Naive B cell (primary cell): Measurements from ENCODE around the gene CAND2. TPM values are rescaled to one million over a fixed set of nuclear protein-coding genes. Genes with fewer than 3 reads are reported as not detected.
"Not testable (repeated sequence)": the region's sequence is repeated elsewhere in the genome, so short reads cannot be mapped to it uniquely, and the experiment has no call there.

Source experiments
- ATAC-seq, 2 donors: fragments of 150-1000 bp; cut with Tn5 transposase; 2 replicates each; pipeline ENCODE4 v1.10.0; 2021; ENCODE audit warnings: low read depth in 2 of 2, mild to moderate bottlenecking in 2 of 2, moderate library complexity in 2 of 2
- DNase-seq: peaks from one replicate; pipeline ENCODE4 v3.0.0; 2022
- H3K27ac Mint-ChIP-seq, 6 donors: one replicate each; pipeline ENCODE4 v1.8.0; 2020 to 2022; ENCODE audit warnings: mild to moderate bottlenecking in 6 of 6, mixed read lengths in 6 of 6, moderate library complexity in 5 of 6, inconsistent platforms in 2 of 6
- H3K27me3 Mint-ChIP-seq, 3 donors: one replicate each; pipeline ENCODE4 v1.8.0; 2021 to 2022; ENCODE audit warnings: mixed read lengths in 3 of 3, mild to moderate bottlenecking in 1 of 3
- H3K36me3 Mint-ChIP-seq, 2 donors: one replicate each; pipeline ENCODE4 v1.8.0; 2020 to 2022; ENCODE audit warnings: mixed read lengths in 2 of 2, inconsistent platforms in 1 of 2, mild to moderate bottlenecking in 1 of 2
- H3K4me1 Mint-ChIP-seq, 3 donors: one replicate each; pipeline ENCODE4 v1.8.0; 2020 to 2022; ENCODE audit warnings: mixed read lengths in 3 of 3, inconsistent platforms in 1 of 3, mild to moderate bottlenecking in 1 of 3, moderate library complexity in 1 of 3
- H3K4me3 Mint-ChIP-seq, 8 donors: one replicate each; pipeline ENCODE4 v1.8.0; 2020 to 2022; ENCODE audit warnings: mild to moderate bottlenecking in 8 of 8, mixed read lengths in 8 of 8, moderate library complexity in 8 of 8, inconsistent platforms in 2 of 8
- H3K9me3 Mint-ChIP-seq, 7 donors: one replicate each; pipeline ENCODE4 v1.8.0; 2020 to 2022; ENCODE audit warnings: mixed read lengths in 7 of 7, mild to moderate bottlenecking in 5 of 7, inconsistent platforms in 2 of 7, moderate library complexity in 1 of 7
- polyA plus RNA-seq, 6 donors: library from polyadenylated mRNA; unstranded; fragments of 300-500 nt; fragmentation: Illumina TruSeq; gene quantifications; one replicate each; pipeline ENCODE4 v1.2.3, GENCODE V29; 2021; ENCODE audit warnings: low read depth in 6 of 6

CAND2 gene
- polyA plus RNA-seq, 6 donors from 2014 or later: 0.12 to 0.61 (median 0.49) TPM; not detected in 1

DNA sequence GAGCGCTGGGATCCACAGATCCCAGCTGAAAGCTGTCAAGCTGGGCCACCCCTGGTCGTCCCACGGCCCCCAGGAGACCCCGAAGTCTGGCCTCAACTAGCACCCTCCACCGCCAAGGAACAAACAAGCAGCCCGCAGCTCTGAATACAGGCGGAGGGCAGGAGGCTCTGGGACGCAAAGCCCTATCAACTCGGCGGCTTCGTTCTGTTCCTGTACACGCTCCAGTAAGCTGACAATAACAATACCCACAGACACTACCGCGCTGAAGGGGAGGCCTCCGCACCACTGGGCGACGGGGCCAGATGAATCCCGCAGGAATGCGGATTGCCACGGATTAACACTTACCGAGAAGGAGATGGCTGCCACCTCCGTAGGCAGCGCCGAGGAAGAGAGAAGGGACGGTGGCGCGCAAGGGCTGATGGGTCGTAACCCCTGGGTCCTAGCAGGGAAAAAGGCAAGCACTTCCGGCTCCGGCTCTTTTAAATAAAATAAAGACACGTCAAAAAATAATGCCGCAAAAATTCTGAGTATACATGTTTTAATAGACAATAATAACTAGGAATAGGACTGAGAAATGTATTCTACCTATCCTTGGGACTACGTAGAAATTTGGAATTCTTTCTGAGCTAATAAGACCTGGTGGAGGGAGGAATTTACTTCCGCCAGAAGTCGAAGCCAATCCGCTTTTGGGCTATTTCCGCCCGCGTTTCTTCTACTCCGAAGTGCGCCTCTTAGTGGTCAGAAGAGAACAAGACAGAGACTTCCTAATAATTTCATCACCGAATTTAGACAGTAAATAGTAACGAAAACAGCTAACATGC, 44.9 kb downstream of the CAND2 start, which contains the start of gene RPL32:
TSS of gene RPL32 (minus strand) at position 417 of the 821 bp plus-strand sequence. CDS start 1,328 bp downstream, outside the sequence.
- H3K36me3 Mint-ChIP-seq: peaks cover under 1 to 22% of the 10 kb centered on the region in 2 donors
- no peaks in the 10 kb centered on the region for H3K27me3 Mint-ChIP-seq
- peak; percentile 88 for DNase-seq
- H3K4me3 Mint-ChIP-seq: peak within 1 kb of the TSS; percentile 89 to 98 (median 97)
- peak within 1 kb of the TSS; percentile 99 to 100 (median 100) for H3K27ac Mint-ChIP-seq
- H3K9me3 Mint-ChIP-seq: no peaks in the 10 kb centered on the region
- peak; percentile 86 for ATAC-seq
- H3K4me1 Mint-ChIP-seq: peaks cover 18 to 49% (median 36%) of the 10 kb centered on the region in 3 donors

DNA sequence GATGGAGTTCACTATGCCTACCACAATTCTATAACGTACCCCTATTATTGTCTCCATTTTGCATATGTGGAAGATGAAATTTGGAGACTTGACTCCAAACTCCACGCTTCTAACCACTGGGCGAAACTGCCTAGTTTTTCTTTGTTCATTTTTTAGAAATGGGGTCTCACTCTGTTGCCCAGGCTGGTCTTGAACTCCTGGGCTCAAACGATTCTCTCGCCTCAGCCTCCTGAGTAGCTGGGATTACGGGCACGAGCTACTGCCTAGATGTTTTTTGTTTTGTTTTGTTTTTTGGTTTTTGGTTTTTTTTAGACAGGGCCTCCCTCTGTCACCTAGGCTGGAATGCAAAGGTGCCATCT, 45.5 kb downstream of the CAND2 start:
- peaks cover 18 to 47% (median 36%) of the 10 kb centered on the region in 3 donors for H3K4me1 Mint-ChIP-seq
- H3K9me3 Mint-ChIP-seq: no peaks in the 10 kb centered on the region
- H3K27ac Mint-ChIP-seq: peak overlapping the region; percentile 99 to 100 (median 100)
- no peak for ATAC-seq
- H3K4me3 Mint-ChIP-seq: peak overlapping the region; percentile 79 to 98 (median 96)
- DNase-seq: no peak
- peaks cover 0 to 22% of the 10 kb centered on the region in 2 donors for H3K36me3 Mint-ChIP-seq
- H3K27me3 Mint-ChIP-seq: no peaks in the 10 kb centered on the region

DNA sequence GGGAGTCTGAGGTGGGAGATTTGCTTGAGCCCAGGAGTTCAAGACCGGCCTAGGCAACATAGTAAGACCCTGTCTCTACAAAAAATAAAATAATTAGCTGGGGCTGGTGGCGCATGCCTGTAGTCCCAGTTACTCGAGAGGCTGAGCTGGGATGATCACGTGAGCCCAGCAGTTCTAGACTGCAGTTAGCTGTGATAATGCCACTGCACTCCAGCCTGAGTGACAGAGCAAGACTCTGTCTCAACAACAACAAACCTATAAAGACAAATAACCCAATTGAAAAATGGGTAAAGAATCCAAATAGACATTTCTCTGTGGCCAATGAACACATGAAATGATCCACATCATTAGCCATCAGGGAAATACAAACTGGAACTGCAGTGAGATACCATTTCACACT, 46.0 kb downstream of the CAND2 start:
- DNase-seq (no peak), ATAC-seq (no peak)
- no peaks in the 10 kb centered on the region for H3K27me3 Mint-ChIP-seq
- H3K36me3 Mint-ChIP-seq: peaks cover 0 to 22% of the 10 kb centered on the region in 2 donors
- peak overlapping the region in 1 of 8 donors; percentile 97 for H3K4me3 Mint-ChIP-seq
- H3K4me1 Mint-ChIP-seq: peaks cover 18 to 42% (median 36%) of the 10 kb centered on the region in 3 donors
- peak overlapping the region in 5 of 6 donors; percentile 18 to 100 (median 99) for H3K27ac Mint-ChIP-seq
- H3K9me3 Mint-ChIP-seq: no peaks in the 10 kb centered on the region

DNA sequence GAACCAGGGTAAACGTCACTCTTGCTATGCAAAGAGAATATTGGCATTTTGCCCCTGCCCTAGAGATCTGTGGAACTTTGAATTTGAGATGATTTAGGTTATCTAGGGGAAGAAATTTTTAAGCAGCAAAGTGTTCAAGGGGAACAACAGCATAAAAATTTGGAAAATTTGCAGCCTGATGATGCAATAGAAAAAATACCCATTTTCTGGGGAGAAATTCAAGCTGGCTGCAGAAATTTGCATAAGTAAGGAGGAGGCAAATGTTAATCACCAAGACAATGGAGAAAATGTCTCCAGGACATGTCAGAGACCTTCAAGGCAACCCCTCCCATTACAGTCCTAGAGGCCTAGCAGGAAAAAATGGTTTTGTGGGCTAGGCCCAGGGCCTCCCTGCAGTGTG, 49.3 kb downstream of the CAND2 start:
- Mint-ChIP-seq H3K27me3 (peaks cover 0 to 3% (median 2%) of the 10 kb centered on the region in 3 donors), H3K27ac (no peak overlapping the region), H3K4me3 (no peak overlapping the region), H3K36me3 (peaks cover 0 to 2% of the 10 kb centered on the region in 2 donors), H3K4me1 (peaks cover 6 to 9% (median 6%) of the 10 kb centered on the region in 3 donors), H3K9me3 (peaks cover 0 to under 1% (median 0%) of the 10 kb centered on the region in 7 donors)
- DNase-seq (no peak), ATAC-seq (no peak)

DNA sequence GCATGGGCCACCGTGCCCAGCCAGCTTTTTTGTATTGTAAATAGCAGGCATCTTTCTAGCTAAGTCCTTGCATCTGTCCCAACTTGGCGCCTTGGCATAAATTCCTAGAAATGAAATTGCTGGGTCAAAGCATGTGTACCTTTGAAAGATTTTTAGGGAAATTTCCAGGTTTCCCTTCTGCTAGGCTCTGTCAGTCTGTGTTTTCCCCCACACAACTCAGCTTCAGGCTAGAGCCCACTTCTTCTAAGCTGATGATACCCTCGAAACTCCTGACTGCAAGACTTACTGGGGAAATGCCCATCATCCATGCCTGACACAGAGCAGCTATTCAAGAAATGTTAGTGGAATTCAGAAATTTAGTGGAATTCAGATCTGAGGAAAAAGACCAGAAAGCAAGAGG, 55.7 kb downstream of the CAND2 start:
- Mint-ChIP-seq H3K27me3 (peaks cover 17 to 35% (median 27%) of the 10 kb centered on the region in 3 donors), H3K9me3 (peaks cover 0 to 4% (median 0%) of the 10 kb centered on the region in 7 donors), H3K36me3 (no peaks in the 10 kb centered on the region), H3K27ac (no peak overlapping the region), H3K4me1 (no peaks in the 10 kb centered on the region), H3K4me3 (no peak overlapping the region)
- ATAC-seq (no peak), DNase-seq (no peak)

DNA sequence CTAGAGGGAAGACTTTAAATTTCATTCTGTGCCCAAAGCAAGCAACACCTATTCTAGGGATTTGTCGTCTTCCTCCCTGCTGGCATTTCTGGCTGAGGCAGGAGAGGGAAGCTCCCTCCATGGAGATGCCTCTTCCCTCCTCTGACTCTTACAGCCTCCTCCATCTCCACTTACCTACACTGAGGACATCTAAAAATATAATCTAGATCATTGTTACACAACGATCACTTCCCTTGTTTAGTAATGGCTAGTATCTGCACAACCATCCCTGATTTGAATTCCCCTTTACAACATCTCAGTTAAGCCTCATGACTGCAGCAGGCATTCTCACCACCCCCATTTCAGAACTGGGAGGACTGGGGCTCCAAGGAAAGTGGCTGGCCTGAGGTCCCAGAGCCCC, 57.4 kb downstream of the CAND2 start:
- H3K27me3 Mint-ChIP-seq: peaks cover 20 to 47% (median 27%) of the 10 kb centered on the region in 3 donors
- H3K9me3 Mint-ChIP-seq, DNase-seq, ATAC-seq, H3K4me1 Mint-ChIP-seq, H3K27ac Mint-ChIP-seq, H3K36me3 Mint-ChIP-seq, H3K4me3 Mint-ChIP-seq: not testable (repeated sequence)

DNA sequence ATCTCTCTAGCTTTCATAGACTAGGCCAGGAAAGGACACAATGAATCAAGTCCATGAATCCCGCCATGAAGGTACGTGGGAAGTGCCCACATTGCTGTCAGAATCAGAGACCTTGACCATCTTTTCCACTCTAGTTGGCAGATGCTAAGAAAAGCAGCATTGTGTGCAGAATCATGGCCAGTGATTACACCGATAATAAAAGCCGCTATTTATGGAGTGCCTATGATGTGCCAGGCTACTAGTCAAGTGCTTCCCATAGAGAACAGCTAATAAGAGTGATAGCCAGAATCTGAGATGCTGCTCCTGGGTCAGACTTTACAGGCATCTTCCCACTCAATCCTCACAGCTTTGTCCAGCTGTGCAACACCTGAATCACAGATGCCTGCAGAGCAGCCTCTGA, 58.1 kb downstream of the CAND2 start:
- H3K27me3 Mint-ChIP-seq: peaks cover 26 to 51% (median 27%) of the 10 kb centered on the region in 3 donors
- no peaks in the 10 kb centered on the region for H3K36me3 Mint-ChIP-seq
- H3K9me3 Mint-ChIP-seq: peaks cover 0 to 4% (median 0%) of the 10 kb centered on the region in 7 donors
- H3K4me1 Mint-ChIP-seq: no peaks in the 10 kb centered on the region
- no peak overlapping the region for H3K27ac Mint-ChIP-seq
- no peak overlapping the region for H3K4me3 Mint-ChIP-seq
- no peak for DNase-seq
- ATAC-seq: no peak

DNA sequence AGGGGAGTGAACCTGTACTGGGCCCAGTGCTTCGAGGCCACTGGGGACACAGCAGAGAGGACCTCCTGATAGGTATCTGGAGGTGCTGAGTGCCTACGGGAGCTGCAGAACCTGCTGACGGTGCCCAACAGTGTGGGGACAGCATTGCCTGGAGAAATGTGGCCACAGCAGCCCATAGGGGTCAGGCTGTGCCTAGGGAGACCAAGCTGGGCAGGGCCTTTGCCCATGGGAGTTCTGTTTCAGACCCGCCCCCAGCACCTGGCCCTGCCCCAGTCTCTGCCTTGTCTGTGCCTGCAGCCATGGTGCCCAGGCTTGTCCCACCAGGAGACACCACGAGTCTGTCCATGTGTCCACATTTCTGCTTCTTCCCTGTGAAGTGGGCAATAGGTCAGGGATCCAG, 60.1 kb downstream of the CAND2 start:
- no peak for DNase-seq
- no peaks in the 10 kb centered on the region for H3K4me1 Mint-ChIP-seq

DNA sequence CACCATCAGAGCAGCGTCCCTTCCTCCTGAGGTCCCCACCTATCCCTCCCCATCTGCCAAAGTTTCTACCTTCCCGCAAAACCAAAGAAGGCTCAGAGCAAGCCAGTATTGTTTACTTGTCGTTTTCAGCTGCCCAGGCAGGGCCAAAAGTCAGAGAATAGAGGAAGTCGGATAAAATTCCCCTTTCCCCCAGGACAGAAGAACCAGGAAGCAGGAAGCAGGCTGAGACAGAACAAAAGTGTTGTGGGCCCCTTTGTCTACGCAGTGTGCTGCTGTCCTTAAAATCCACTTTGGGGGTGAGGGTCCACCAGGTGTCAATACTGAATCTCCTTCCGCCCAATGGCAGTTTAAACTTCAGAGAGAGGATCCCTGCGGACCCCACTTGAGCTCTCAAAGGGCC, 63.4 kb downstream of the CAND2 start:
- H3K4me3 Mint-ChIP-seq: no peak overlapping the region
- peaks cover 0 to 6% (median under 1%) of the 10 kb centered on the region in 7 donors for H3K9me3 Mint-ChIP-seq
- peaks cover 0 to 4% of the 10 kb centered on the region in 2 donors for H3K36me3 Mint-ChIP-seq
- peaks cover 15 to 45% (median 23%) of the 10 kb centered on the region in 3 donors for H3K27me3 Mint-ChIP-seq
- no peak overlapping the region for H3K27ac Mint-ChIP-seq
- ATAC-seq: no peak
- no peaks in the 10 kb centered on the region for H3K4me1 Mint-ChIP-seq
- no peak for DNase-seq

More for the DNA sequence above, 60.1 kb downstream of the CAND2 start:
- no peak overlapping the region for H3K27ac Mint-ChIP-seq
- no peak for ATAC-seq
- H3K27me3 Mint-ChIP-seq: peaks cover 26 to 58% (median 30%) of the 10 kb centered on the region in 3 donors
- H3K4me3 Mint-ChIP-seq: no peak overlapping the region
- H3K36me3 Mint-ChIP-seq: no peaks in the 10 kb centered on the region
- no peaks in the 10 kb centered on the region for H3K9me3 Mint-ChIP-seq

DNA sequence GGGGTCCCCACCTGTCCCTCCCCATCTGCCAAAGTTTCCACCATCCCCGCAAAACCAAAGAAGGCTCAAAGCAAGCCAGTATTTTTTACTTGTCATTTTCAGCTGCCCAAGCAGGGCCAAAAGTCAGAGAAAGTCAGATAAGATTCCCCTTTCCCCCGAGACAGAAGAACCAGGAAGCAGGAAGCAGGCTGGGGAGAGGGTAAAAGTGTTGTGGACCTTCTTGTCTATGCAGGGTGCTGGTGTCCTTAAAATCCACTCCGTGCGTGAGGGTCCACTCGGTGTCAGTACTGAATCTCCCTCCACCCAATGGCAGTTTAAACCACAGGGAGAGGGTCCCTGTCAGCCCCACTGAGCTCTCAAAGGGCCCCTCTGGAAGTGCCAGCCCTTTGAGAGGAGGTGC, 65.1 kb downstream of the CAND2 start:
- Mint-ChIP-seq H3K4me3 (no peak overlapping the region), H3K4me1 (no peaks in the 10 kb centered on the region), H3K27ac (no peak overlapping the region), H3K36me3 (peaks cover 0 to 11% of the 10 kb centered on the region in 2 donors), H3K27me3 (peaks cover 9 to 44% (median 30%) of the 10 kb centered on the region in 3 donors), H3K9me3 (peaks cover 2 to 16% (median 7%) of the 10 kb centered on the region in 7 donors)
- ATAC-seq (no peak), DNase-seq (no peak)

DNA sequence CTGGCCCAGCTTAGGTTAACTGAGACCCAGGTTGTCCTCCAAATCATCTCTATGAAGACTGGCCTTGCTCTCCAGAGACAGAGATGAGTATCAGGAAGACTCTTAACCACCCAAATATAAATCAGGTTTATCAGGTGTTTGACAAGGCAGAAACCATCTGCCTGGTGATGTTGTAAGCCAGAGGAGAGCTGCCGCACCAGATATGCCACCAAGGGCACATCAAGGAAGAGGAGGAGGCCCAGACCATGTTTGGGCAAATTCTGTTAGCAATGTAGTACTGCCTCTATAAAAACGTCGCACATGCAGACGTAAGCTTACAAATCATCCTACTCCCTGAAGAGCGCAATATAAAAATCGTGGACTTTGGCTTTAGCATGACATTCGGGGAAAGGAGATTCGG, 65.9 kb downstream of the CAND2 start:
- peaks cover 12 to 48% (median 30%) of the 10 kb centered on the region in 3 donors for H3K27me3 Mint-ChIP-seq
- ATAC-seq (no peak), DNase-seq (no peak)
- H3K9me3 Mint-ChIP-seq: peaks cover 2 to 16% (median 7%) of the 10 kb centered on the region in 7 donors
- no peak overlapping the region for H3K27ac Mint-ChIP-seq
- no peaks in the 10 kb centered on the region for H3K4me1 Mint-ChIP-seq
- H3K36me3 Mint-ChIP-seq: peaks cover 0 to 11% of the 10 kb centered on the region in 2 donors
- H3K4me3 Mint-ChIP-seq: no peak overlapping the region

DNA sequence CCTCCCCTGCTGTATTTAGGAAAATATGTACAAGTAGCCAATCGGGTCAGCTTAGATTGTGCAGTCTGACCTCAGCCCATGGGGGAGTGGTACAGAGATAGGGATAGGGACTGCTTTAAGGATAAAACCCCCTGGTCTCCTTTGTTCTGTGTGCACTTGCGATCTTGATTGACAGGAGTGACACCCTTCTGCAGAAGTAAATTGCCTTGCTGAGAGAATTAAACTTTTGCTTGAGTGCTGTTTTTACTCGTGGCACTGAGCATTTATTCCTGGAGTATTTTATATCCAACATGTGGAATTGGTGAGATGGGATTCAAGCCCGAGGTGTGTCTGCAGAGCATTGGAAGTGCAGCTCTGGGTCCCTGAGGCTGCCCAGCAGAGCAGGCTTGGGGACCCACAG, 68.8 kb downstream of the CAND2 start:
- peaks cover 0 to 11% of the 10 kb centered on the region in 2 donors for H3K36me3 Mint-ChIP-seq
- peaks cover 10 to 42% (median 30%) of the 10 kb centered on the region in 3 donors for H3K27me3 Mint-ChIP-seq
- no peak overlapping the region for H3K27ac Mint-ChIP-seq
- ATAC-seq (no peak), DNase-seq (no peak)
- H3K9me3 Mint-ChIP-seq: peaks cover 2 to 16% (median 7%) of the 10 kb centered on the region in 7 donors
- H3K4me1 Mint-ChIP-seq: peaks cover 9 to 16% (median 11%) of the 10 kb centered on the region in 3 donors
- no peak overlapping the region for H3K4me3 Mint-ChIP-seq

DNA sequence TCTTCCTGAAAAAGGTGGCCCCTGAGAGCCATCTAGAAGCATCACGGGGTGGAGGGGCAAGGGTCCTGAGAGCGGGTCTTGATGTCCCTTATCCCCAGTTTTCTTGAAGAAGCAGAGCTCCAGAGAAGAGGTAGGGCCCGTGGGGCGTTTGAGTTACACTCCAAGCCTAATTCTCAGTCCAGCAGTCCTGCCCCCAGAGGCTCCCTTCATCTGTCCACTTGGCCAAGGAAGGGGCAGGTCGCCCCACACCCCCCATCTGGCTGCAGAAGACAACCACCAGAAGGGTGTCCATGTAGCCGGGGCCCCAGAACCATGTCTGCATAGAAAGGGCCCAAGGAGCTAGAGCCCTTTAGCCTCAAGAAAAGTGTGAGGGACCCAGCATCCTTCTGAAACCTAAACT, 70.4 kb downstream of the CAND2 start:
- H3K27ac Mint-ChIP-seq: no peak overlapping the region
- peaks cover 11 to 21% (median 18%) of the 10 kb centered on the region in 3 donors for H3K4me1 Mint-ChIP-seq
- DNase-seq (no peak), ATAC-seq (no peak)
- no peak overlapping the region for H3K4me3 Mint-ChIP-seq
- H3K27me3 Mint-ChIP-seq: peaks cover 10 to 44% (median 18%) of the 10 kb centered on the region in 3 donors
- peaks cover 2 to 16% (median 7%) of the 10 kb centered on the region in 7 donors for H3K9me3 Mint-ChIP-seq
- peaks cover 0 to 11% of the 10 kb centered on the region in 2 donors for H3K36me3 Mint-ChIP-seq
